HepG2 (cell line): Measurements from ENCODE around the gene TANGO6. TPM values are rescaled to one million over a fixed set of nuclear protein-coding genes. Genes with fewer than 3 reads are reported as not detected.

Experiments used
- ATAC-seq: fragments of 200-7000 bp; cut with Tn5 transposase; 3 replicates; pipeline ENCODE4 v1.9.1; 2020; ENCODE audit warnings: mild to moderate bottlenecking, moderate library complexity
- BruUV-seq: library from RNA; stranded (reverse); fragments of 400-500 nt; replicated peaks from 2 replicates; lab custom pipeline; 2021; lab: Mats Ljungman, UMichigan
- CTCF ChIA-PET: fragments of 300-600 bp; formaldehyde crosslinking; extraction: SDS; loops from one replicate; lab custom pipeline; 2021; ENCODE audit warnings: low total read pairs, inconsistent platforms, low intra/inter-chr PET ratio; lab: Yijun Ruan, JAX
- POLR2A ChIA-PET: fragments of 350-600 bp; sonication (Branson Sonifier 250); formaldehyde crosslinking; loops from one replicate; lab custom pipeline; 2020; ENCODE audit warnings: antibody characterized with exemption, inconsistent platforms; lab: Yijun Ruan, JAX
- DNase-seq: peaks from one replicate; pipeline ENCODE4 v3.0.0-alpha.2; 2015; ENCODE audit warnings: low spot score
- FAIRE-seq: peaks from 3 replicates; lab custom pipeline; 2011; peaks lifted over from hg19 to GRCh38; lab: Jason Lieb, UNC
- H2AFZ ChIP-seq: one replicate; pipeline ENCODE4 v1.6.1; 2011; ENCODE audit warnings: low read length, inconsistent platforms
- H3K27ac ChIP-seq: fragments of 300-600 bp; 3 replicates; pipeline ENCODE4 v1.8.0; 2011; ENCODE audit warnings: mixed run types, mild to moderate bottlenecking, mixed read lengths, low read length, inconsistent platforms; ENCODE audit not compliant: insufficient read depth; ENCODE audit errors: extremely low read length
- H3K27me3 ChIP-seq, 2 experiments: fragments of 200-600 bp in 1 of 2; 2 replicates in 1 of 2; 3 replicates in 1 of 2; pipeline versions ENCODE4 v1.6.0 to v1.8.0; 2011; ENCODE audit warnings: low read length in 2 of 2, mild to moderate bottlenecking in 2 of 2, moderate library complexity in 2 of 2, inconsistent platforms in 1 of 2; ENCODE audit not compliant: insufficient read depth in 2 of 2, control insufficient read depth in 1 of 2
- H3K36me3 ChIP-seq, 2 experiments: fragments of 200-600 bp in 1 of 2; replicated peaks in 1 of 2; 2 replicates in 1 of 2; 3 replicates in 1 of 2; pipeline versions ENCODE4 v1.5.1 to v1.8.0; 2011; ENCODE audit warnings: low read length in 2 of 2, inconsistent platforms in 1 of 2; ENCODE audit not compliant: insufficient read depth in 2 of 2, control insufficient read depth in 1 of 2
- H3K4me1 ChIP-seq: 2 replicates; pipeline ENCODE4 v1.5.1; 2012; ENCODE audit warnings: low read length, inconsistent platforms; ENCODE audit not compliant: insufficient read depth
- H3K4me2 ChIP-seq: 2 replicates; pipeline ENCODE4 v1.6.0; 2011; ENCODE audit warnings: low read depth, low read length, inconsistent platforms
- H3K4me3 ChIP-seq, 3 experiments: fragments of 200-600 bp in 1 of 3; sonication (generic), shearing (Covaris generic) in 1 of 3; replicated peaks in 1 of 3; 2 replicates each; pipeline ENCODE4 v1.5.1; 2011 to 2016; ENCODE audit warnings: low read length in 3 of 3, inconsistent platforms in 2 of 3, low read depth in 2 of 3, mild to moderate bottlenecking in 2 of 3, control low read depth in 1 of 3, mixed read lengths in 1 of 3; ENCODE audit not compliant: insufficient read depth in 1 of 3
- H3K79me2 ChIP-seq: one replicate; pipeline ENCODE4 v1.6.1; 2011; ENCODE audit warnings: low read length, inconsistent platforms; ENCODE audit not compliant: insufficient read depth
- H3K9ac ChIP-seq: 2 replicates; pipeline ENCODE4 v1.6.0; 2011; ENCODE audit warnings: mild to moderate bottlenecking, low read depth, low read length, inconsistent platforms; ENCODE audit not compliant: insufficient read depth
- H3K9me3 ChIP-seq: 2 replicates; pipeline ENCODE4 v1.5.1; 2012; ENCODE audit warnings: mild to moderate bottlenecking, low read length
- H4K20me1 ChIP-seq: 2 replicates; pipeline ENCODE4 v1.6.0; 2011; ENCODE audit warnings: inconsistent platforms, mild to moderate bottlenecking, low read length, moderate library complexity; ENCODE audit not compliant: insufficient read depth
- ATF4 ChIP-seq, 2 experiments: fragments of 450-650 bp in 1 of 2; sonication (generic) in 1 of 2; formaldehyde crosslinking; IDR thresholded peaks; 2 replicates each; pipeline versions ENCODE4 v1.5.0 to v1.8.0; 2020 to 2022; ENCODE audit warnings: mild to moderate bottlenecking in 1 of 2, missing genetic modification reagents in 1 of 2
- FOSL2 ChIP-seq: sonication (generic); formaldehyde crosslinking; IDR thresholded peaks from 2 replicates; pipeline ENCODE4 v1.4.0; 2020; ENCODE audit warnings: missing genetic modification reagents
- GTF2F1 ChIP-seq: fragments of 150-350 bp; IDR thresholded peaks from 2 replicates; pipeline ENCODE4 v1.6.1; 2014; ENCODE audit warnings: low read length
- HNRNPH1 ChIP-seq: fragments of 200-400 bp; formaldehyde crosslinking; optimal IDR thresholded peaks from 2 replicates; pipeline ENCODE3; 2017; ENCODE audit warnings: mild to moderate bottlenecking, low read depth, low read length
- NCOR1 ChIP-seq: fragments of 200-600 bp; sonication (generic); IDR thresholded peaks from 2 replicates; pipeline ENCODE4 v1.7.0; 2017; ENCODE audit warnings: antibody characterized with exemption, low read length, borderline replicate concordance
- NR1H2 ChIP-seq: sonication (generic); formaldehyde crosslinking; IDR thresholded peaks from 2 replicates; pipeline ENCODE4 v1.8.1; 2022; ENCODE audit warnings: low read depth, missing genetic modification reagents, borderline replicate concordance
- RAD51 ChIP-seq: fragments of 450-650 bp; IDR thresholded peaks from 2 replicates; pipeline ENCODE4 v1.6.1; 2016; ENCODE audit warnings: borderline replicate concordance
- RBM39 ChIP-seq: fragments of 200-400 bp; formaldehyde crosslinking; IDR thresholded peaks from one replicate; pipeline ENCODE4 v1.6.1; 2018; ENCODE audit warnings: antibody characterized with exemption, mild to moderate bottlenecking, low read depth, low read length; ENCODE audit not compliant: poor library complexity, severe bottlenecking
- SNRNP70 ChIP-seq: fragments of 200-400 bp; formaldehyde crosslinking; IDR thresholded peaks from 2 replicates; pipeline ENCODE4 v1.6.1; 2017; ENCODE audit warnings: mild to moderate bottlenecking, low read depth, low read length, moderate library complexity
- SOX6 ChIP-seq, 2 experiments: fragments of 450-650 bp in 1 of 2; sonication (generic) in 1 of 2; formaldehyde crosslinking in 1 of 2; IDR thresholded peaks; 2 replicates each; pipeline versions ENCODE4 v1.4.0 to v1.6.1; 2017 to 2020; ENCODE audit warnings: antibody characterized with exemption in 1 of 2, mild to moderate bottlenecking in 1 of 2, missing genetic modification reagents in 1 of 2
- STAT5B ChIP-seq: sonication (generic); formaldehyde crosslinking; IDR thresholded peaks from 2 replicates; pipeline ENCODE4 v1.4.0; 2020; ENCODE audit warnings: missing genetic modification reagents
- STAT6 ChIP-seq: sonication (generic); formaldehyde crosslinking; IDR thresholded peaks from 2 replicates; pipeline ENCODE4 v1.4.0; 2020; ENCODE audit warnings: missing genetic modification reagents, mild to moderate bottlenecking, borderline replicate concordance
- ZFP82 ChIP-seq: sonication (generic); formaldehyde crosslinking; IDR thresholded peaks from 2 replicates; pipeline ENCODE4 v1.5.1; 2020; ENCODE audit warnings: mild to moderate bottlenecking, missing genetic modification reagents, borderline replicate concordance
- ZNF10 ChIP-seq: sonication (generic); formaldehyde crosslinking; IDR thresholded peaks from 2 replicates; pipeline ENCODE4 v1.4.0; 2020; ENCODE audit warnings: mild to moderate bottlenecking, low read depth, missing genetic modification reagents, borderline replicate concordance
- ZNF607 ChIP-seq: sonication (generic); formaldehyde crosslinking; IDR thresholded peaks from 2 replicates; pipeline ENCODE4 v1.5.1; 2020; ENCODE audit warnings: missing genetic modification reagents, mild to moderate bottlenecking, borderline replicate concordance
- ZNF7 ChIP-seq: IDR thresholded peaks from 2 replicates; pipeline ENCODE4 v1.6.1; 2016; ENCODE audit warnings: missing biosample characterization, missing genetic modification reagents
- ZNF709 ChIP-seq: sonication (generic); formaldehyde crosslinking; IDR thresholded peaks from 2 replicates; pipeline ENCODE4 v1.5.0; 2020; ENCODE audit warnings: mild to moderate bottlenecking, missing genetic modification reagents
- ZNF879 ChIP-seq: sonication (generic); formaldehyde crosslinking; IDR thresholded peaks from 2 replicates; pipeline ENCODE4 v1.8.1; 2023; ENCODE audit warnings: missing genetic modification reagents
- ZSCAN25 ChIP-seq: sonication (generic); formaldehyde crosslinking; IDR thresholded peaks from 2 replicates; pipeline ENCODE4 v1.8.0; 2022; ENCODE audit warnings: mild to moderate bottlenecking, missing genetic modification reagents
- WGBS: methylation state at CpG from one replicate; pipeline ENCODE4 v1.1.6; 2017; ENCODE audit warnings: low lambda C conversion rate; 5-methylcytosine and 5-hydroxymethylcytosine counted together
- in situ Hi-C: cut with HindIII; loops from 2 replicates; pipeline ENCODE4 v1.10.0; 2017; ENCODE audit warnings: low pct_unique_long_range_greater_than_20kb; ENCODE audit not compliant: extremely low pct_ligation_motif_present
- intact Hi-C: fragments of 100-400 bp; cut with micrococcal nuclease; formaldehyde crosslinking; loops from one replicate; pipeline ENCODE4 v1.10.0; 2022; ENCODE audit not compliant: unreplicated experiment
- polyA plus RNA-seq, 8 experiments: library from polyadenylated mRNA; depleted of rRNA in 3 of 8; stranded (reverse) in 7 of 8; unstranded in 1 of 8; fragments of >200 nt; fragmentation: Illumina TruSeq in 4 of 8; extraction: Trizol in 4 of 8; gene quantifications; 2 replicates each; pipeline versions ENCODE4 v1.2.1 to v1.2.3, GENCODE V29; 2011 to 2016; ENCODE audit warnings: low read depth in 4 of 8, missing spikeins in 1 of 8, mixed read lengths in 1 of 8; ENCODE audit not compliant: insufficient read depth in 1 of 8
- total RNA-seq, 5 experiments: library from RNA; depleted of rRNA; stranded (reverse); fragments of >200 nt; fragmentation: Illumina TruSeq; extraction: Trizol; gene quantifications; 2 replicates each; pipeline ENCODE4 v1.2.3, GENCODE V29; 2016; ENCODE audit warnings: low read depth in 1 of 5

The TANGO6 gene
- total and polyA plus RNA-seq, 2 of the 13 experiments (the other 11 are each of a cell fraction or from before 2014, with no cell fraction given), result 7.2 to 13.3 TPM

GRCh38 chr16:68850481-68850880 is 7.2 kb downstream of the TANGO6 start:
- no peaks in the 10 kb centered on the region for H3K79me2 ChIP-seq
- 93% methylated on average over 2 of the region's 2 CpGs for WGBS
- no peak overlapping the region for H3K9ac ChIP-seq
- no peaks in the 10 kb centered on the region for H3K36me3 ChIP-seq
- no peak for TF ChIP-seq ZNF10 (CRISPR knock-in tag)
- no peak for TF ChIP-seq FOSL2 (CRISPR knock-in tag)
- no peak for TF ChIP-seq NCOR1
- TF ChIP-seq SNRNP70, result no peak
- no peak for TF ChIP-seq ZNF709 (CRISPR knock-in tag)
- TF ChIP-seq STAT6 (CRISPR knock-in tag), result no peak
- no peak for TF ChIP-seq RAD51
- TF ChIP-seq ZSCAN25 (CRISPR knock-in tag), result no peak
- TF ChIP-seq ATF4 (CRISPR knock-in tag; IDR thresholded peaks at IDR 0.05), result no peak
- no peak for TF ChIP-seq HNRNPH1
- no peak for TF ChIP-seq SOX6 (IDR thresholded peaks at IDR 0.05)
- no peak for TF ChIP-seq SOX6 (CRISPR knock-in tag; IDR thresholded peaks at IDR 0.05)
- TF ChIP-seq GTF2F1, result no peak
- no peak for TF ChIP-seq ZNF879 (CRISPR knock-in tag)
- no peak for TF ChIP-seq STAT5B (CRISPR knock-in tag)
- TF ChIP-seq ZFP82, result no peak
- TF ChIP-seq ZNF607, result no peak
- no peak for TF ChIP-seq NR1H2 (CRISPR knock-in tag)
- no peak for TF ChIP-seq ZNF7
- no peak for TF ChIP-seq RBM39
- intact Hi-C loops, result no loop called here
- no peak for ATAC-seq
- no peak overlapping the region for H3K27ac ChIP-seq
- FAIRE-seq, result no peak
- H3K9me3 ChIP-seq, result no peaks in the 10 kb centered on the region
- no peaks in the 10 kb centered on the region for H3K27me3 ChIP-seq
- ChIA-PET POLR2A (no interaction called here), CTCF (no interaction called here)
- H3K4me1 ChIP-seq, result peaks cover 11% of the 10 kb centered on the region
- H4K20me1 ChIP-seq, result no peaks in the 10 kb centered on the region
- in situ Hi-C loops, result no loop called here
- BruUV-seq, result no TSS peak
- H3K4me3 ChIP-seq, result no peak overlapping the region
- DNase-seq, result no peak
- H3K4me2 ChIP-seq, result no peak overlapping the region
- H2AFZ ChIP-seq, result no peak overlapping the region
